GM18526 (cell line): ENCODE results near the gene SPATS2.

ENCODE experiments used
- POLR2A ChIP-seq: IDR thresholded peaks from 3 replicates; pipeline ENCODE4 v1.6.1; 2011; ENCODE audit not compliant: insufficient read length; ENCODE audit errors: extremely low read depth

Gene SPATS2

GRCh38 chr12:49366096-49366651 lies 1.1 kb upstream of the SPATS2 start:
- TF ChIP-seq POLR2A, result no peak

GRCh38 chr12:49366652-49367380 lies 446 bp upstream of the SPATS2 start:
- TF ChIP-seq POLR2A, result peak; percentile 83

GRCh38 chr12:49368240-49368600 lies 958 bp downstream of the SPATS2 start:
- TF ChIP-seq POLR2A, result no peak

- no peak for TF ChIP-seq POLR2A
Observed at GRCh38 chr12:49369411-49370145, 2.3 kb downstream of the SPATS2 start.

GRCh38 chr12:49370539-49370938 lies 3.3 kb downstream of the SPATS2 start:
- no peak for TF ChIP-seq POLR2A

- TF ChIP-seq POLR2A, result no peak
Observed at GRCh38 chr12:49375406-49375805, 8.1 kb downstream of the SPATS2 start.

GRCh38 chr12:49377386-49377785 lies 10.1 kb downstream of the SPATS2 start:
- no peak for TF ChIP-seq POLR2A

GRCh38 chr12:49388682-49389386 lies 21.6 kb downstream of the SPATS2 start:
- no peak for TF ChIP-seq POLR2A

GRCh38 chr12:49389387-49389703 lies 22.1 kb downstream of the SPATS2 start:
- TF ChIP-seq POLR2A, result no peak

GRCh38 chr12:49397000-49397399 lies 29.7 kb downstream of the SPATS2 start:
- TF ChIP-seq POLR2A, result no peak

- no peak for TF ChIP-seq POLR2A
Observed at GRCh38 chr12:49400304-49400703, 33.0 kb downstream of the SPATS2 start.

- no peak for TF ChIP-seq POLR2A
Observed at GRCh38 chr12:49403971-49404450, 36.7 kb downstream of the SPATS2 start.

- no peak for TF ChIP-seq POLR2A
Observed at GRCh38 chr12:49404956-49405355, 37.7 kb downstream of the SPATS2 start.

- no peak for TF ChIP-seq POLR2A
Observed at GRCh38 chr12:49410818-49411217, 43.6 kb downstream of the SPATS2 start.

GRCh38 chr12:49413010-49413409 lies 45.7 kb downstream of the SPATS2 start:
- no peak for TF ChIP-seq POLR2A

- TF ChIP-seq POLR2A, result no peak
Observed at GRCh38 chr12:49413796-49414195, 46.5 kb downstream of the SPATS2 start.
